Activated CD4-positive, alpha-beta T cell treated with anti-CD3 and anti-CD28 coated beads for 36 hours (primary cell): ENCODE results near the gene AATF. TPM values are rescaled to one million over a fixed set of nuclear protein-coding genes. Genes with fewer than 3 reads are reported as not detected.

Experiments used
- ATAC-seq: fragments of 200-7000 bp; cut with Tn5 transposase; one replicate; pipeline ENCODE4 v1.10.0; 2021; ENCODE audit warnings: mild to moderate bottlenecking, moderate library complexity
- CTCF ChIA-PET: fragments of 350-600 bp; sonication (Branson Sonifier 250); formaldehyde crosslinking; loops from one replicate; lab custom pipeline; 2021; ENCODE audit warnings: antibody characterized with exemption; lab: Charles Lee
- POLR2A ChIA-PET: fragments of 350-600 bp; sonication (Branson Sonifier 250); formaldehyde crosslinking; loops from one replicate; lab custom pipeline; 2021; ENCODE audit warnings: antibody characterized with exemption, inconsistent platforms; lab: Charles Lee
- DNase-seq: peaks from one replicate; pipeline ENCODE4 v3.0.0-alpha.2; 2020
- H3K27ac Mint-ChIP-seq: one replicate; pipeline ENCODE4 v1.8.0; 2021; ENCODE audit warnings: mixed read lengths
- H3K27me3 Mint-ChIP-seq: one replicate; pipeline ENCODE4 v1.8.0; 2021; ENCODE audit warnings: mixed read lengths
- H3K36me3 Mint-ChIP-seq: one replicate; pipeline ENCODE4 v1.8.0; 2021; ENCODE audit warnings: low read depth, mixed read lengths
- H3K4me1 Mint-ChIP-seq: one replicate; pipeline ENCODE4 v1.8.0; 2021; ENCODE audit warnings: mixed read lengths
- H3K4me3 Mint-ChIP-seq: one replicate; pipeline ENCODE4 v1.8.0; 2021; ENCODE audit warnings: mild to moderate bottlenecking, moderate library complexity, mixed read lengths
- H3K9me3 Mint-ChIP-seq: one replicate; pipeline ENCODE4 v1.8.0; 2021; ENCODE audit warnings: low read depth, mixed read lengths
- intact Hi-C, 2 experiments: fragments of 100-400 bp; cut with DNase I in 1 of 2; cut with micrococcal nuclease in 1 of 2; formaldehyde crosslinking; loops; one replicate each; pipeline versions ENCODE4 v1.14.2 to v1.15.1; 2022 to 2024; cut with DNase I, micrococcal nuclease
- total RNA-seq, 2 experiments: library from RNA; stranded (reverse); gene quantifications; one replicate each; pipeline ENCODE4 v1.2.3, GENCODE V29; 2021

Gene AATF
- total RNA-seq, 2 experiments from 2014 or later, result 87.9 to 149 TPM

- Mint-ChIP-seq H3K4me1 (peaks cover 29% of the 10 kb centered on the region), H3K27ac (peak overlapping the region; percentile 28), H3K9me3 (no peaks in the 10 kb centered on the region), H3K36me3 (peaks cover 28% of the 10 kb centered on the region), H3K27me3 (no peaks in the 10 kb centered on the region), H3K4me3 (no peak overlapping the region)
- CTCF ChIA-PET, result interaction anchor here (0.7 to 1.0 kb wide), 4 partner anchors 16 to 121 kb away, joined by 3 read pairs; no protein-coding TSS in a partner anchor
- POLR2A ChIA-PET, result no interaction called here
- intact Hi-C loops, result loop anchor here in 1 of 2 experiments (5.0 kb wide), 2 partner anchors 79 to 174 kb away; partner anchors contain the start of gene AATF
- peak; percentile 19 for DNase-seq
- peak; percentile 98 for ATAC-seq
Measured at GRCh38 chr17:37025847-37026530, 77.2 kb downstream of the AATF start.

GRCh38 chr17:37026531-37026869, 77.7 kb downstream of the AATF start:
- Mint-ChIP-seq H3K9me3 (no peaks in the 10 kb centered on the region), H3K27ac (peak overlapping the region; percentile 53), H3K27me3 (no peaks in the 10 kb centered on the region), H3K4me1 (peaks cover 29% of the 10 kb centered on the region), H3K4me3 (no peak overlapping the region), H3K36me3 (peaks cover 30% of the 10 kb centered on the region)
- ATAC-seq (no peak), DNase-seq (no peak)
- ChIA-PET CTCF (interaction anchor here (0.9 to 1.0 kb wide), 3 partner anchors 16 to 122 kb away, joined by 3 read pairs; no protein-coding TSS in a partner anchor), POLR2A (no interaction called here)
- intact Hi-C loops, result loop anchor here in 1 of 2 experiments (5.0 kb wide), 2 partner anchors 79 to 174 kb away; partner anchors contain the start of gene AATF

- ATAC-seq, result no peak
- no peaks in the 10 kb centered on the region for H3K9me3 Mint-ChIP-seq
- ChIA-PET CTCF (interaction anchor here (1.1 kb wide), 1 partner anchor 19 kb away, joined by 7 read pairs; no protein-coding TSS in a partner anchor), POLR2A (no interaction called here)
- H3K4me1 Mint-ChIP-seq, result peaks cover 29% of the 10 kb centered on the region
- no peaks in the 10 kb centered on the region for H3K27me3 Mint-ChIP-seq
- no peak overlapping the region for H3K4me3 Mint-ChIP-seq
- intact Hi-C loops, result loop anchor here in 1 of 2 experiments (5.0 kb wide), 2 partner anchors 81 to 176 kb away; partner anchors contain the start of gene AATF
- H3K36me3 Mint-ChIP-seq, result peaks cover 25% of the 10 kb centered on the region
- no peak overlapping the region for H3K27ac Mint-ChIP-seq
- no peak for DNase-seq
Measured at GRCh38 chr17:37028040-37028439, 79.3 kb downstream of the AATF start.

GRCh38 chr17:37031493-37032083, 82.8 kb downstream of the AATF start:
- intact Hi-C loops, result no loop called here
- CTCF ChIA-PET, result interaction anchor here (0.6 kb wide), 1 partner anchor 15 kb away, joined by 3 read pairs; no protein-coding TSS in a partner anchor
- Mint-ChIP-seq H3K27me3 (no peaks in the 10 kb centered on the region), H3K27ac (no peak overlapping the region), H3K36me3 (peaks cover 9% of the 10 kb centered on the region), H3K4me1 (peaks cover under 1% of the 10 kb centered on the region), H3K9me3 (no peaks in the 10 kb centered on the region), H3K4me3 (no peak overlapping the region)
- no peak for DNase-seq
- ATAC-seq, result no peak
- POLR2A ChIA-PET, result no interaction called here

- no peak for DNase-seq
- intact Hi-C loops, result no loop called here
Measured at GRCh38 chr17:37037590-37038155, 88.9 kb downstream of the AATF start.

GRCh38 chr17:37039269-37039668, 90.5 kb downstream of the AATF start:
- Mint-ChIP-seq H3K9me3 (no peaks in the 10 kb centered on the region), H3K4me3 (no peak overlapping the region), H3K27ac (no peak overlapping the region), H3K36me3 (peaks cover 15% of the 10 kb centered on the region), H3K27me3 (no peaks in the 10 kb centered on the region), H3K4me1 (peaks cover 5% of the 10 kb centered on the region)
- DNase-seq (no peak), ATAC-seq (no peak)
- intact Hi-C loops, result no loop called here
- CTCF ChIA-PET, result interaction anchor here (0.8 to 1.5 kb wide), 3 partner anchors 8 to 1334 kb away, joined by 3 to 5 read pairs (median 3); no protein-coding TSS in a partner anchor
- POLR2A ChIA-PET, result no interaction called here

More at GRCh38 chr17:37037590-37038155, 88.9 kb downstream of the AATF start:
- peaks cover 10% of the 10 kb centered on the region for H3K36me3 Mint-ChIP-seq
- H3K9me3 Mint-ChIP-seq, result no peaks in the 10 kb centered on the region
- H3K27ac Mint-ChIP-seq, result no peak overlapping the region
- no peak for ATAC-seq
- ChIA-PET POLR2A (no interaction called here), CTCF (no interaction called here)
- H3K4me3 Mint-ChIP-seq, result no peak overlapping the region
- H3K27me3 Mint-ChIP-seq, result no peaks in the 10 kb centered on the region
- H3K4me1 Mint-ChIP-seq, result no peaks in the 10 kb centered on the region

GRCh38 chr17:37041932-37042331, 93.2 kb downstream of the AATF start:
- Mint-ChIP-seq H3K4me1 (peaks cover 5% of the 10 kb centered on the region), H3K27me3 (no peaks in the 10 kb centered on the region), H3K4me3 (no peak overlapping the region), H3K27ac (no peak overlapping the region), H3K9me3 (no peaks in the 10 kb centered on the region), H3K36me3 (peaks cover 11% of the 10 kb centered on the region)
- ATAC-seq (no peak), DNase-seq (no peak)
- ChIA-PET POLR2A (no interaction called here), CTCF (no interaction called here)
- intact Hi-C loops, result loop anchor here in 1 of 2 experiments (10.0 kb wide), 1 partner anchor 197 kb away; no protein-coding TSS in a partner anchor

GRCh38 chr17:37043201-37043600, 94.4 kb downstream of the AATF start:
- intact Hi-C loops, result loop anchor here in 1 of 2 experiments (10.0 kb wide), 1 partner anchor 198 kb away; no protein-coding TSS in a partner anchor
- DNase-seq, result no peak
- peak overlapping the region; percentile 41 for H3K27ac Mint-ChIP-seq
- ATAC-seq, result no peak
- H3K9me3 Mint-ChIP-seq, result no peaks in the 10 kb centered on the region
- ChIA-PET POLR2A (no interaction called here), CTCF (interaction anchor here (1.0 kb wide), 1 partner anchor 419 kb away, joined by 4 read pairs; no protein-coding TSS in a partner anchor)
- H3K36me3 Mint-ChIP-seq, result peaks cover 8% of the 10 kb centered on the region
- H3K4me3 Mint-ChIP-seq, result no peak overlapping the region
- no peaks in the 10 kb centered on the region for H3K27me3 Mint-ChIP-seq
- H3K4me1 Mint-ChIP-seq, result peaks cover 12% of the 10 kb centered on the region

- no peak for DNase-seq
- ATAC-seq, result no peak
- peaks cover 8% of the 10 kb centered on the region for H3K36me3 Mint-ChIP-seq
- H3K4me1 Mint-ChIP-seq, result peaks cover 12% of the 10 kb centered on the region
- CTCF ChIA-PET, result interaction anchor here (0.6 to 3.5 kb wide), 3 partner anchors 339 to 443 kb away, joined by 3 to 18 read pairs (median 4); partner anchors contain the start of gene MRM1
- POLR2A ChIA-PET, result interaction anchor here (0.7 kb wide), 1 partner anchor 27 kb away, joined by 3 read pairs; no protein-coding TSS in a partner anchor
- no peaks in the 10 kb centered on the region for H3K27me3 Mint-ChIP-seq
- no peak overlapping the region for H3K4me3 Mint-ChIP-seq
- no peaks in the 10 kb centered on the region for H3K9me3 Mint-ChIP-seq
- no peak overlapping the region for H3K27ac Mint-ChIP-seq
- intact Hi-C loops, result loop anchor here (5.0 to 10.0 kb wide), 3 partner anchors 98 to 338 kb away; partner anchors contain the start of gene AATF (in 1 of the 2)
Measured at GRCh38 chr17:37045351-37045922, 96.7 kb downstream of the AATF start.

GRCh38 chr17:37047631-37048104, 98.9 kb downstream of the AATF start:
- Mint-ChIP-seq H3K27ac (no peak overlapping the region), H3K9me3 (no peaks in the 10 kb centered on the region), H3K4me3 (no peak overlapping the region), H3K4me1 (peaks cover 12% of the 10 kb centered on the region), H3K27me3 (no peaks in the 10 kb centered on the region), H3K36me3 (peaks cover 10% of the 10 kb centered on the region)
- ChIA-PET CTCF (interaction anchor here (0.6 to 3.5 kb wide), 45 partner anchors 8 to 466 kb away, joined by 3 to 37 read pairs (median 4); partner anchors contain the start of gene MRM1), POLR2A (interaction anchor here (0.6 kb wide), 1 partner anchor 589 kb away, joined by 4 read pairs; no protein-coding TSS in a partner anchor)
- ATAC-seq (peak; percentile 91), DNase-seq (peak; percentile 92)
- intact Hi-C loops, result loop anchor here (1.0 to 10.0 kb wide), 7 partner anchors 100 to 444 kb away; partner anchors contain the start of gene AATF (in 1 of the 2)
